Neural cell (in vitro differentiated cells): ENCODE measurements around the gene FAM20C. TPM values are rescaled to one million over a fixed set of nuclear protein-coding genes. Genes with fewer than 3 reads are reported as not detected.

Source experiments
- H2AFZ ChIP-seq: fragments of 200-600, 300-800 bp; sonication (generic), shearing (Covaris generic); 2 replicates; pipeline ENCODE4 v1.6.0; 2014; ENCODE audit warnings: low read depth, mild to moderate bottlenecking, antibody characterized with exemption, low read length, moderate library complexity
- H3F3A ChIP-seq: fragments of 200-600 bp; shearing (Covaris generic); 2 replicates; pipeline ENCODE4 v1.6.1; 2016; ENCODE audit warnings: mild to moderate bottlenecking, moderate library complexity, mixed read lengths, antibody characterized with exemption, low read length; ENCODE audit not compliant: insufficient read depth, poor library complexity, severe bottlenecking
- H3K27ac ChIP-seq: fragments of 200-600, 300-800 bp; sonication (generic), shearing (Covaris generic); 2 replicates; pipeline ENCODE4 v1.5.1; 2014; ENCODE audit warnings: mild to moderate bottlenecking, low read length, moderate library complexity
- H3K27me3 ChIP-seq: fragments of 300-800, 200-600 bp; sonication (generic), shearing (Covaris generic); 2 replicates; pipeline ENCODE4 v1.6.0; 2014; ENCODE audit warnings: mild to moderate bottlenecking, low read depth, low read length, moderate library complexity; ENCODE audit not compliant: insufficient read depth
- H3K36me3 ChIP-seq: fragments of 300-800, 200-600 bp; sonication (generic), shearing (Covaris generic); 2 replicates; pipeline ENCODE4 v1.5.1; 2014; ENCODE audit warnings: mild to moderate bottlenecking, antibody characterized with exemption, low read length, moderate library complexity; ENCODE audit not compliant: insufficient read depth
- H3K4me2 ChIP-seq: fragments of 300-800, 200-600 bp; sonication (generic), shearing (Covaris generic); 2 replicates; pipeline ENCODE4 v1.6.0; 2014; ENCODE audit warnings: mild to moderate bottlenecking, low read length
- H3K4me3 ChIP-seq: fragments of 300-800, 200-600 bp; sonication (generic), shearing (Covaris generic); 2 replicates; pipeline ENCODE4 v1.5.1; 2014; ENCODE audit warnings: mild to moderate bottlenecking, low read length, moderate library complexity
- H3K79me2 ChIP-seq: fragments of 200-600 bp; shearing (Covaris generic); replicated peaks from 2 replicates; pipeline ENCODE4 v1.6.0; 2014; ENCODE audit warnings: mild to moderate bottlenecking, low read length, moderate library complexity; ENCODE audit not compliant: insufficient read depth
- H3K9ac ChIP-seq: fragments of 300-800, 200-600 bp; sonication (generic), shearing (Covaris generic); 2 replicates; pipeline ENCODE4 v1.6.1; 2016; ENCODE audit warnings: mild to moderate bottlenecking, low read length, mixed read lengths
- H3K9me2 ChIP-seq: fragments of 200-600 bp; shearing (Covaris generic); 2 replicates; pipeline ENCODE4 v1.6.1; 2016; ENCODE audit warnings: mild to moderate bottlenecking, low read length, mixed read lengths; ENCODE audit not compliant: insufficient read depth
- H3K9me3 ChIP-seq: fragments of 200-600, 300-800 bp; sonication (generic), shearing (Covaris generic); 2 replicates; pipeline ENCODE4 v1.6.1; 2016; ENCODE audit warnings: mild to moderate bottlenecking, mixed run types, low read length, moderate library complexity, mixed read lengths
- H4K20me1 ChIP-seq: fragments of 200-600 bp; shearing (Covaris generic); 2 replicates; pipeline ENCODE4 v1.6.1; 2016; ENCODE audit warnings: mild to moderate bottlenecking, mixed run types; ENCODE audit not compliant: insufficient read depth
- EP300 ChIP-seq: fragments of 450-650 bp; conservative IDR thresholded peaks from 2 replicates; pipeline ENCODE4 v1.6.1; 2014; ENCODE audit warnings: antibody characterized with exemption, mild to moderate bottlenecking, moderate library complexity; ENCODE audit not compliant: poor library complexity, severe bottlenecking
- EZH2 ChIP-seq: fragments of 200-600, 300-800 bp; shearing (Covaris generic), sonication (generic); IDR thresholded peaks from 2 replicates; pipeline ENCODE4 v1.6.1; 2014; ENCODE audit warnings: antibody characterized with exemption, low read length, borderline replicate concordance, mild to moderate bottlenecking; ENCODE audit not compliant: insufficient read depth, poor library complexity, severe bottlenecking
- MXI1 ChIP-seq: fragments of 450-650 bp; conservative IDR thresholded peaks from 2 replicates; pipeline ENCODE4 v1.6.1; 2014; ENCODE audit warnings: antibody characterized with exemption, mild to moderate bottlenecking; ENCODE audit not compliant: poor library complexity, severe bottlenecking
- POLR2AphosphoS5 ChIP-seq: IDR thresholded peaks from 2 replicates; pipeline ENCODE4 v1.6.1; 2012
- RAD21 ChIP-seq: fragments of 450-650 bp; conservative IDR thresholded peaks from 2 replicates; pipeline ENCODE4 v1.6.1; 2014; ENCODE audit warnings: antibody characterized with exemption, mild to moderate bottlenecking, moderate library complexity
- SMC3 ChIP-seq: fragments of 450-650 bp; conservative IDR thresholded peaks from 2 replicates; pipeline ENCODE4 v1.6.1; 2014; ENCODE audit warnings: antibody characterized with exemption, mild to moderate bottlenecking, moderate library complexity; ENCODE audit not compliant: poor library complexity
- polyA plus RNA-seq: library from polyadenylated mRNA; depleted of rRNA; stranded (reverse); fragments of >200 nt; gene quantifications from 2 replicates; pipeline ENCODE4 v1.2.3, GENCODE V29; 2014
- TF ChIP-seq, protein P1 (sequence below): IDR thresholded peaks from 2 replicates; pipeline ENCODE4 v1.6.1; 2012; ENCODE audit warnings: borderline replicate concordance
- TF ChIP-seq, protein P2 (sequence below): fragments of 450-650 bp; IDR thresholded peaks from 2 replicates; pipeline ENCODE4 v1.5.1; 2014; ENCODE audit warnings: antibody characterized with exemption, mild to moderate bottlenecking, moderate library complexity; ENCODE audit not compliant: poor library complexity, severe bottlenecking

Gene FAM20C
- polyA plus RNA-seq, 1 donor from 2014 or later: 22.7 TPM

DNA sequence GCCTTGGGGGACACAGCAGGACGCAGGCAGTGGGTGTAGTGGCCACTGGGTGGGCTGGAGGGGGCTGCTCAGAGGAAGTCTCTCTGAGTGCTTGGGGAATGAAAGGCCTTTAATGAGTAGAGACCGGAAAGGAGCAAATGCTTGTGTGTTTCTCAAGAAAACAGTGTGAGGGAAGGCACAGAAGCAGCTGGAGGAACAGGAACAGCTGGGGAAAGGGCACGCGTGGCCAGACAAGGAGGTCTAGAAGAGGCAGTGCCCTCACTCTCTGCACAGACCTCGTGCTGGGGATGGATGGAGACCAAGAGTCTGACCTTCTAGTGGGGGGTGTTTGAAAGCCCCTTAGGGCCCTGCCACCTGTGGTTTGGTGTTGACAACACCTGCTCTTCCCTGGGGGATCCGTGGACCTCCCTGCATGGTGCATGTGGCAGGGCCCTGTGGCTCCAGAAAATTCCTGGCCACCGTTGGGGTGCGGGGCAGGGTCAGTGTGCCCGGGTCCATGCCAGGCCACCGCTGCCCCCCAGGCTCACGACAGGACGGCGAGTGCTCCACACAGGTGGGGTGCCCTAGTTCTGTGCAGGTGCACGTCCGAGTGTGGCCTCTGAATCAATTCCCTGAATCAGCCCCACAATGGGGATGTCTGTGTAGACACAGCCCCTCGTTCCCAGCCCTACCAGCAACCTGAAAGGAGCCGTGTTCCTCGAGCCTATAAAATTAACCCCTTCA lies 25.9 kb upstream of the FAM20C start:
- Histone ChIP-seq H3K36me3 (no peaks in the 10 kb centered on the region), H3K4me2 (no peak overlapping the region), H3K9me3 (no peaks in the 10 kb centered on the region), H3K79me2 (no peaks in the 10 kb centered on the region), H4K20me1 (no peaks in the 10 kb centered on the region), H3K4me3 (no peak overlapping the region), H3K27me3 (no peaks in the 10 kb centered on the region), H3F3A (no peaks in the 10 kb centered on the region), H3K9ac (no peak overlapping the region), H3K9me2 (no peaks in the 10 kb centered on the region), H3K27ac (no peak overlapping the region), H2AFZ (no peak overlapping the region)
- TF ChIP-seq, protein P1, sequence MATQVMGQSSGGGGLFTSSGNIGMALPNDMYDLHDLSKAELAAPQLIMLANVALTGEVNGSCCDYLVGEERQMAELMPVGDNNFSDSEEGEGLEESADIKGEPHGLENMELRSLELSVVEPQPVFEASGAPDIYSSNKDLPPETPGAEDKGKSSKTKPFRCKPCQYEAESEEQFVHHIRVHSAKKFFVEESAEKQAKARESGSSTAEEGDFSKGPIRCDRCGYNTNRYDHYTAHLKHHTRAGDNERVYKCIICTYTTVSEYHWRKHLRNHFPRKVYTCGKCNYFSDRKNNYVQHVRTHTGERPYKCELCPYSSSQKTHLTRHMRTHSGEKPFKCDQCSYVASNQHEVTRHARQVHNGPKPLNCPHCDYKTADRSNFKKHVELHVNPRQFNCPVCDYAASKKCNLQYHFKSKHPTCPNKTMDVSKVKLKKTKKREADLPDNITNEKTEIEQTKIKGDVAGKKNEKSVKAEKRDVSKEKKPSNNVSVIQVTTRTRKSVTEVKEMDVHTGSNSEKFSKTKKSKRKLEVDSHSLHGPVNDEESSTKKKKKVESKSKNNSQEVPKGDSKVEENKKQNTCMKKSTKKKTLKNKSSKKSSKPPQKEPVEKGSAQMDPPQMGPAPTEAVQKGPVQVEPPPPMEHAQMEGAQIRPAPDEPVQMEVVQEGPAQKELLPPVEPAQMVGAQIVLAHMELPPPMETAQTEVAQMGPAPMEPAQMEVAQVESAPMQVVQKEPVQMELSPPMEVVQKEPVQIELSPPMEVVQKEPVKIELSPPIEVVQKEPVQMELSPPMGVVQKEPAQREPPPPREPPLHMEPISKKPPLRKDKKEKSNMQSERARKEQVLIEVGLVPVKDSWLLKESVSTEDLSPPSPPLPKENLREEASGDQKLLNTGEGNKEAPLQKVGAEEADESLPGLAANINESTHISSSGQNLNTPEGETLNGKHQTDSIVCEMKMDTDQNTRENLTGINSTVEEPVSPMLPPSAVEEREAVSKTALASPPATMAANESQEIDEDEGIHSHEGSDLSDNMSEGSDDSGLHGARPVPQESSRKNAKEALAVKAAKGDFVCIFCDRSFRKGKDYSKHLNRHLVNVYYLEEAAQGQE: no peak
- no peak for TF ChIP-seq EP300
- TF ChIP-seq POLR2AphosphoS5: no peak
- no peak for TF ChIP-seq EZH2
- no peak for TF ChIP-seq SMC3
- TF ChIP-seq MXI1: no peak
- TF ChIP-seq, protein P2, sequence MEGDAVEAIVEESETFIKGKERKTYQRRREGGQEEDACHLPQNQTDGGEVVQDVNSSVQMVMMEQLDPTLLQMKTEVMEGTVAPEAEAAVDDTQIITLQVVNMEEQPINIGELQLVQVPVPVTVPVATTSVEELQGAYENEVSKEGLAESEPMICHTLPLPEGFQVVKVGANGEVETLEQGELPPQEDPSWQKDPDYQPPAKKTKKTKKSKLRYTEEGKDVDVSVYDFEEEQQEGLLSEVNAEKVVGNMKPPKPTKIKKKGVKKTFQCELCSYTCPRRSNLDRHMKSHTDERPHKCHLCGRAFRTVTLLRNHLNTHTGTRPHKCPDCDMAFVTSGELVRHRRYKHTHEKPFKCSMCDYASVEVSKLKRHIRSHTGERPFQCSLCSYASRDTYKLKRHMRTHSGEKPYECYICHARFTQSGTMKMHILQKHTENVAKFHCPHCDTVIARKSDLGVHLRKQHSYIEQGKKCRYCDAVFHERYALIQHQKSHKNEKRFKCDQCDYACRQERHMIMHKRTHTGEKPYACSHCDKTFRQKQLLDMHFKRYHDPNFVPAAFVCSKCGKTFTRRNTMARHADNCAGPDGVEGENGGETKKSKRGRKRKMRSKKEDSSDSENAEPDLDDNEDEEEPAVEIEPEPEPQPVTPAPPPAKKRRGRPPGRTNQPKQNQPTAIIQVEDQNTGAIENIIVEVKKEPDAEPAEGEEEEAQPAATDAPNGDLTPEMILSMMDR: no peak
- TF ChIP-seq RAD21: no peak

DNA sequence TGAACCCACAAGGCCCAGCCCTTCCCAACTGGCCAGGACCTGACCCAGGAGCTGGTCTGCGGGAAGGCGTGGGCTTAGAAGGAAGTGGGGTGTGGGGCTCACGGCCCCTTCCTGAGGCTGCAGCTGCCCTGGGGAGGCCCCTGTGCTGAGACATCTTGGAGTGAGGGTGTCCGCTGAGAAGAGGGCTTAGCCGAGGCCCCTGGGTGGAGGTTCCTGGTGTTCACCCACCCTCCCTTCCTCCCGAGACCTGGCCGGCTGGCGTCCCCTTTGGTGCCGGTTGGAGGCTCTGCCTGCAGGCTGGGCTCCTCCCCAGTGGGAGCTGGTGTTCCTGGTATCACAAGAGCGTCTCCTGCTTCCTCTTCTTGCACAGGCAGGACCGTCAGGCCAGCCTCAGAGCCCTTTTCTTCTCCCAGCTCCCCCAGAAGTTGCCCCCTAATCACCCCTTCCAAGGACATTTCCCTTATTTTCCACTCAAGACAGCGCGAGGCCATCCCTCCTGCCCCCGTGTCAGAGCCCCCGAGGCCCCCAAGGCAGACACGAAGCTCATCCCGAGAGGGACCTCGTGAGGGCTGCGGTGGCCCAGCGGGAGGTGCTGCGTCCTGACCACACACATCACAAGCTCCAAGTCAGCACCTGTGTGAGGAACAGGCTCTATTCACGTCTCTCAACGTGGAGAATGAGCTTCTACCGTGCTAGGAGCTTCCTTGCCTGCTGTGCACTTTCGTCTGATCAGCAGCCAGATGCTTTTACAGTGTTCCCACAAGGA lies 25.1 kb upstream of the FAM20C start:
- H3K9me2 ChIP-seq: no peaks in the 10 kb centered on the region
- H3K4me2 ChIP-seq: no peak overlapping the region
- no peak overlapping the region for H3K27ac ChIP-seq
- no peaks in the 10 kb centered on the region for H3K27me3 ChIP-seq
- no peaks in the 10 kb centered on the region for H3K36me3 ChIP-seq
- no peak overlapping the region for H3K9ac ChIP-seq
- no peaks in the 10 kb centered on the region for H3K79me2 ChIP-seq
- no peaks in the 10 kb centered on the region for H3F3A ChIP-seq
- no peak overlapping the region for H3K4me3 ChIP-seq
- TF ChIP-seq RAD21: no peak
- TF ChIP-seq, protein P2: no peak
- no peak for TF ChIP-seq POLR2AphosphoS5
- no peaks in the 10 kb centered on the region for H3K9me3 ChIP-seq
- H4K20me1 ChIP-seq: no peaks in the 10 kb centered on the region
- H2AFZ ChIP-seq: no peak overlapping the region
